ENCODE measurements around the gene RUSC1.

Gene RUSC1, protein sequence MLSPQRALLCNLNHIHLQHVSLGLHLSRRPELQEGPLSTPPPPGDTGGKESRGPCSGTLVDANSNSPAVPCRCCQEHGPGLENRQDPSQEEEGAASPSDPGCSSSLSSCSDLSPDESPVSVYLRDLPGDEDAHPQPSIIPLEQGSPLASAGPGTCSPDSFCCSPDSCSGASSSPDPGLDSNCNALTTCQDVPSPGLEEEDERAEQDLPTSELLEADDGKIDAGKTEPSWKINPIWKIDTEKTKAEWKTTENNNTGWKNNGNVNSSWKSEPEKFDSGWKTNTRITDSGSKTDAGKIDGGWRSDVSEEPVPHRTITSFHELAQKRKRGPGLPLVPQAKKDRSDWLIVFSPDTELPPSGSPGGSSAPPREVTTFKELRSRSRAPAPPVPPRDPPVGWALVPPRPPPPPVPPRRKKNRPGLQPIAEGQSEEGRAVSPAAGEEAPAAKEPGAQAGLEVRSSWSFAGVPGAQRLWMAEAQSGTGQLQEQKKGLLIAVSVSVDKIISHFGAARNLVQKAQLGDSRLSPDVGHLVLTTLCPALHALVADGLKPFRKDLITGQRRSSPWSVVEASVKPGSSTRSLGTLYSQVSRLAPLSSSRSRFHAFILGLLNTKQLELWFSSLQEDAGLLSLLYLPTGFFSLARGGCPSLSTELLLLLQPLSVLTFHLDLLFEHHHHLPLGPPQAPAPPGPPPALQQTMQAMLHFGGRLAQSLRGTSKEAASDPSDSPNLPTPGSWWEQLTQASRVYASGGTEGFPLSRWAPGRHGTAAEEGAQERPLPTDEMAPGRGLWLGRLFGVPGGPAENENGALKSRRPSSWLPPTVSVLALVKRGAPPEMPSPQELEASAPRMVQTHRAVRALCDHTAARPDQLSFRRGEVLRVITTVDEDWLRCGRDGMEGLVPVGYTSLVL

DNA sequence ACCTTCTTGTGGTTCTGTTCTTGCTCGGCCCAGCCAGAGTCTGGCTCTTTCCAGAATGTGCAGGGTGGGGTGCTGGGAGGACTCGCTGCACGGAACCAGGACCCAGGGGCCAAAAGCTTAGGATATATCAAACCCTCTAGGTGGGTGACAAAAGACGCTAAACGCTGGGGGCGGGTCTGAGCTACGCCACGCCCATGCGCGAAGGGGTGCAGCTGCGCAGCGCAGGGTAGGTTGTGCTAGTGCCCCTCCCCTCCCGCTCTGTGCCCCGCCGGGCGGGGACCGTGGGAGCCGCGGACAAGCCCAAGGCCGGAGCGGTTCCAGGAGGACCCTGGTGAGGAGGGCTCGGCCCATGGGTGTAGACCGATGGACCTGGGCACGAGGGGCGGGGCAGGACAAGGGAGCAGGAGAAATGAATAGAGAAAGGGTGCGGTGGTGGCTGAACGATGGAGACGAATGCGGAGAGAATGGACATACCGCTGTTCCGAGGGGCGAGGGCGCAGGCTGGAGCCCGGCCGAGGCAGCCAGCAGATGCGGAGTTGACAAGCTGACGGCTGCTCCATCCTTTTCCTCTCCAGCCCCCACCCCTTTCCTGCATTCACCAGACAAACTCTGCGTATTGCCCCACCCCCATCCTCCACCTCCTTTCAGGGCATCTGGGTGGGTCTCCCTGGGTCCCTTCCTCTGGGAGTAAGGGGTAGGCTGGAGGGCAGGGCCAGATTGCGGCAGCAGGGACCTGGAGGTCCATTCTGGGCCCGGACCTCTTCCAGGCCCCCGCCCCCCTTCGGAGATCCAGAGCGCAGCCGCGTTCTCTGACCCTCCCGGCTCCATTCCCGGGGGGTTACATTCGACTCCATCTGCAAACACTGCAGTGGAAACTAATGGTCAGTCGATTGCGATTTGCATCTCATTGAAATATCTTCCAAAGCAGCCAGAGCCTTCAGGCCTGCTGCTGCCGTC is at the start of gene RUSC1:
TSS of gene RUSC1 (plus strand) at position 234 of the 957 bp plus-strand sequence. CDS start 880 bp downstream, outside the sequence.
- TF ChIP-seq POLR2A (IDR thresholded peaks at IDR 0.05; ENCODE audit: low read depth, low read length) = peak; percentile 24; the same call in 1 of the 2 replicates

DNA sequence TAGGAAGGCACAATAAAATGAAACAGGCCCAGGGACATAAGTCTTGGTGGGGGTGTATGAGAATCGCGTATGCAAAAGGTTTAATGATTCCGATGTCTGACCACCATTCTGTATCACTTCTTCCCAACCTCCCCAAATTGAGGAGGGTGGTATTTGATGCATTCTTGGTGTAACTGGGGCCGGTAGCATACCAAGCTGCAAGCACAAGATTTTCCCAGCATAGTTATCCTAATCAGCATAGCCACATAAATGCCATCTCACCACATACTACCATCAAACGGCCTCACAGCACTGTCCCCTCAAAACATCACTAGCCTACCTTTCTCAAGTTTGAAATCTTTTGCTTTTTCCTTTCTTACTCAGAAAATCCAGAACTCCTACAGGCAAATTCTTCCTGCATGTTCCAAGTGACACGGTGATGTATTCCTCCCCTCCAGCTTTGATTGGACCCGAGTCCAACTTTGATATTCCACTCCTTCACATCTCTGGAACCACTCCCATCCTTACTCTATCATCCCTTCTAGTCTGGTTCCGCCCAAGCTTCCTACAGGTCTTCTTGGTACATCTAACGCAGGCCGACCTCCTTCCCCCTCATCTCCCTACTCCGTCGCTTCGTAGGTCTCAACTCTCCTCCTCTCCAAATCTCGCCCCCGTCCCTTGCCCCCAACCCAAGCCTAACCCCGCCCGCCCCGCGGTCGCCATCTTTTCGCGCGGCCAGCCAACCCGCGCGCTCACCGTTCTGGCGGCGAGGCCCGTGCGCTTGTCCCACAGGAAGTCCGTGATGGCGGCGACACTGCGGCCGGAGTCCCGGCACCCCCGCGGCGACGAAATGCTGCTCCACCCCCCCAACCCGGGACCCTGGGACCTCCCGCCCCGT is 48.0 kb upstream of the RUSC1 start:
- peak; percentile 35; the same call in 1 of the 2 replicates for TF ChIP-seq POLR2A (IDR thresholded peaks at IDR 0.05; ENCODE audit: low read depth, low read length)
- peak; percentile 74 for DNase-seq (ENCODE audit: insufficient read length, low spot score)
- FAIRE-seq = no peak

More for the DNA sequence above, at the start of gene RUSC1:
- DNase-seq (ENCODE audit: insufficient read length, low spot score) = no peak
- FAIRE-seq = no peak

DNA sequence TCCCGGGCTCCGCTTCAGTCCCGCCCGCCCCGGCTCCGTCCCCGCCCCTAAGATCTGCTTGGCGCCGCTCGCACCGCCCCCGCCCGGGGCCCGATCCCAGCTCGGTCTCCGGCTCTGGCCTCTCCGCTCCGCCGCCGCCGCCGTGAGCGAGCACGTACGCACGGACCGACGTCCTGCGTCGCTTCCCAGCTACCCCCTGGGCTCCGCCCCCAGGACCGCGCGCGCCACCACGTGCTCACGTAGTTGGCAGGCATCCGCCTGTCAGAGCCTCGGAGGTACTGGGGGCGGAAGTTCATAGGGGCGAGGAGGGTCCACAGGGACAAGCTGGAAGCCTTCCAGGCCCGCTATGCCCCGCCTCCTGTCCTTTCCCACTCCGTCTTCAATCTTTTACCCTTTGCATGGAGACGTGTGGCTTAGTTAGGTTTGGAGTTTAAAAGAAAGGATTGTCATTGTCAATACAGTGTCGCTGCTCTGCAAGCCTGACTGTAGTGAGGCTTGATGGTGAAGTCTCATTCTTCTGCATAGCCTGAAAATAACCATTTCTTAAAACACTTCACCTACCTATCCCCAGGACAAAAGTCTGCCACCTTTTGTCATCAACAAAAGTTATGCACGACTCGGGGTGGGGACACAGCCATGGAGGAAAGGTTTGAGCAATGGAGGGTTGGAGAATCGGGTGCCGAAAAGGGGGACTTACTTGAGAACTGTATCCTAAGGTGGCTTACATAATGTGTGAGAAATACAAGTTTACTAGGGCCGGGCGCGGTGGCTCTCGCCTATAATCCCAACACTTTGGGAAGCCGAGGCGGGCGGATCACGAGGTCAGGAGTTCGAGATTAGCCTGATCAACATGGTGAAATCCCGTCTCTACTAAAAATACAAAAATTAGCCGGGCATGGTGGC is 47.1 kb upstream of the RUSC1 start, which contains the start of gene CLK2:
TSS of gene CLK2 (minus strand) at position 162 of the 903 bp plus-strand sequence. CDS start 2,527 bp downstream, outside the sequence.
- DNase-seq (ENCODE audit: insufficient read length, low spot score) (peak; percentile 92), FAIRE-seq (no peak)
- TF ChIP-seq POLR2A (IDR thresholded peaks at IDR 0.05; ENCODE audit: low read depth, low read length) = peak; percentile 72

DNA sequence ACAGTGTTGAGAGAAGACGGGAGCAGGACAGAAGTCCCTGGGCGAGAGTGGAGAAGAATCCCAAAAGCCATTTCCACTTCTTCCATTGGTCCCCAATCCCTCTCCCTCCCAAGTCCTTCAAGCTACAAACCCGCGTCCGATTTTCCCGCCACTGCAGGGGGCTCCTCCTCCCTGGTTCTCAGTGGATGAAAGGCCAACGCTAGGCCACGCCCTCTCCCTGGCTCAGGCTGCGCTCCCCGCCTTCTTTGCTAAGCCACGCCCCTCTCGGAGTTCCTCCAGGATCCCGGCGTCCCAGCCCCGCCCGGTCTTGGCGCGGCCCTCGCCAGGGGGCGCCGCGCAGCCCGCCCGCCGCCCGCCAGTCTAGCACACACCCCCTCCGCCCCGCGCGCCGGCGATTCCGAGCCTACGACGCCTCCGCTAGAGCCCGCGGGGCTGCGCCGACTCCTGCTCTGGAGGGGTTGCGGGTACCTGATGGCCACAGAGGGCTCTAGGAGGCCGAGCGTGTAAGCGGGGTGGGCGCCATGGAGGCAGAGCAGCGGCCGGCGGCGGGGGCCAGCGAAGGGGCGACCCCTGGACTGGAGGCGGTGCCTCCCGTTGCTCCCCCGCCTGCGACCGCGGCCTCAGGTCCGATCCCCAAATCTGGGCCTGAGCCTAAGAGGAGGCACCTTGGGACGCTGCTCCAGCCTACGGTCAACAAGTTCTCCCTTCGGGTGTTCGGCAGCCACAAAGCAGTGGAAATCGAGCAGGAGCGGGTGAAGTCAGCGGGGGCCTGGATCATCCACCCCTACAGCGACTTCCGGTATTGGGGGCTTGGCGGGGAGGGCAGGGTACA is 43.4 kb upstream of the RUSC1 start, which contains the start of gene HCN3:
TSS of gene HCN3 (plus strand) at position 394 of the 832 bp plus-strand sequence. CDS start at position 522, 128 bp downstream.
- FAIRE-seq = no peak
- TF ChIP-seq POLR2A (IDR thresholded peaks at IDR 0.05; ENCODE audit: low read depth, low read length) = peak; percentile 28; the same call in 1 of the 2 replicates
- peak; percentile 97 for DNase-seq (ENCODE audit: insufficient read length, low spot score)

DNA sequence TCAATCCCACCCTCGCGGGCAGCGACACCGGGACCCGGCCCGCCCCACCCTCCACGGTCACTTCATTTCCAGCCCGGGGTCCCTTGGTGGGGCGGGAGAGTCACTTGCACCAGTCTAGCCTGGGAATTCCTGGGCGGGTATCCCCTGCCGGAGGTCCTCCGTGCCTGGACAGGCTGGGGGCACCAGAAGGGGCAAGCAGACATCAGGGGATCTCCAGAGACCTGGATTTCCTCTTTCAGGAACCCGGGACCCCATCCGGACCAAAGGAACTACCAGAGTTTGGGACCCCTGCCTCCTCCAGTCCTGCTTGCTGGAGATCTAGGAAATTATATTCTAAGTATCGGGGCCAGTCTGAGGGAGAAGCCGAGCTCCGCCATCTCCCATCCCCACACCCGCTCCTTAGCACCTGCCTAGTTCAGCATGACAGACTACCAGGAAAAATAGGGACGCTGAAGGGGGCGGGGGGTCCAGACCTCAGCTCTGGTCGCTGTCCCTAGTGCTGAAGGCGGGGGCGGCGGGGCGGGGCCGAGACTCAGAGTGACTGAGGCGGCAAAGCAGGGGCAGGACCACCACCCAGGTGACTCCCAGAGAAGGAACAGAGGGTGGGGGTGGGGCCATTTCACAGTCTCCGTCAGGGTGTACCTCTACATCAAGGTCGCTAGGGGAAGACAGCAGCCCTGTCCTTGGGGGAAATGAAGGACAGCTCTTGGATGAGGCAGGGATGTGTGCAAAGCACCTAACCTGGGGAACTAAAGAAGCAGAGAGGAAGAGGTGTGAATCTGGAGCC is 42.6 kb upstream of the RUSC1 start:
- no peak for TF ChIP-seq POLR2A (IDR thresholded peaks at IDR 0.05; ENCODE audit: low read depth, low read length)
- no peak for FAIRE-seq
- peak; percentile 35 for DNase-seq (ENCODE audit: insufficient read length, low spot score)

DNA sequence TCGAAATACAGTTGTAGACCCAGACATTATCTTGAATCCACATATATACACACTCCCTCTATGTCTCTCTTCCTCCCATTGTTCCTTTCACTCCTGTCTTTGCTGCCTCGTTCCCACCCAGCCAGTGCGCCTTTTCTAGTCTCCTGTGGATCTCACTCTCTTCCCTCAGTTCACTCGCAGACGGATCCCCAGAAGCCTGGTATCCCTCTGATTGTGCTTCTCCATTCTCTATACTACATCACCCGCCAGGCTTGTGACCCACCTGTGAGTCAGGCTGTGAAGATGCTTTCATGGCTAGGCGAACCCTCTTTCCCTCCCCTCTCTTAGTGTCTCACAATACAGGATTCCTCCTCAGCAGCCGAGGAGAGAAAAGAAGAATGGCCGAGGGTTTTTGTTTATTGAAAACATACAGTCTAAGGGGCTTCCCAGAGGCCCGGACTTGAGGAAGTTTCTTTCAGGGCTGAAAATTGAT is 42.0 kb upstream of the RUSC1 start:
- no peak for TF ChIP-seq POLR2A (IDR thresholded peaks at IDR 0.05; ENCODE audit: low read depth, low read length)
- FAIRE-seq = no peak
- DNase-seq (ENCODE audit: insufficient read length, low spot score) = no peak

DNA sequence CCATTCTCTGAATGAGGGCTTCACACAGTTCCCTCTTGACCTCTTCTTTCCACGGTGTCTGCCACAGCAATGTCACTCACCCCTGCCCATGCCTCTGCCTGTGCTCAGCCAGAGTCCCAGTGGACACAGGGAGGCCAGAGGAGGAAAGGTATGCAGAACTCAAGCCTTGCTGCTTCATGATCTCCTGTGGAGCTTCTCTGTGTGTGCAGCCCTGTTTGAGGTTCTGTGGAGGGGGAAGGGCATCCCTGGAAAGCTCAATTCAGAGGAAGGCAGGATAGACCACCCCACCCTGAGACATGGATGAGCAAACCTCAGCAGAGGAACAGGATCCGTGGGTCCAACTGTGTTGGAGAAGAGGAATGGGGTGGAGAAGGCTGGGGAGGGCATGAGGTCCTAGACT is 41.4 kb upstream of the RUSC1 start:
- DNase-seq (ENCODE audit: insufficient read length, low spot score) = no peak
- TF ChIP-seq POLR2A (IDR thresholded peaks at IDR 0.05; ENCODE audit: low read depth, low read length) = no peak
- no peak for FAIRE-seq

DNA sequence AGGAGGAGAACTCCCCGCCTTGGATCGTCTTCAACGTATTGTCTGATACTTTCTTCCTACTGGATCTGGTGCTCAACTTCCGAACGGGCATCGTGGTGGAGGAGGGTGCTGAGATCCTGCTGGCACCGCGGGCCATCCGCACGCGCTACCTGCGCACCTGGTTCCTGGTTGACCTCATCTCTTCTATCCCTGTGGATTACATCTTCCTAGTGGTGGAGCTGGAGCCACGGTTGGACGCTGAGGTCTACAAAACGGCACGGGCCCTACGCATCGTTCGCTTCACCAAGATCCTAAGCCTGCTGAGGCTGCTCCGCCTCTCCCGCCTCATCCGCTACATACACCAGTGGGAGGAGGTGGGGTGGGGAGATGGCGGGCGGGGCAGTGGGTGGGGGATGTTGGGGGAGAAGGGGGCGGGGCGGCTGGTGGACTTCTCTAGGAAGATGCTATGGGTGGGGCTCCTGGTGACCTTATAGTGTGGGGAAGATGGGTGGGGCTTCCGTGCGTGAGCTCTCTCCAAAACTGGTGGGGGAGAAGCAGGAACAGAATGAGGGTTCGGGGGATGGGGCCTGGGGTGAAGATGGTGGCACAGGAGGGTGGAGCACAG is 38.1 kb upstream of the RUSC1 start:
- FAIRE-seq (no peak), DNase-seq (ENCODE audit: insufficient read length, low spot score) (no peak)
- TF ChIP-seq POLR2A (IDR thresholded peaks at IDR 0.05; ENCODE audit: low read depth, low read length) = no peak

DNA sequence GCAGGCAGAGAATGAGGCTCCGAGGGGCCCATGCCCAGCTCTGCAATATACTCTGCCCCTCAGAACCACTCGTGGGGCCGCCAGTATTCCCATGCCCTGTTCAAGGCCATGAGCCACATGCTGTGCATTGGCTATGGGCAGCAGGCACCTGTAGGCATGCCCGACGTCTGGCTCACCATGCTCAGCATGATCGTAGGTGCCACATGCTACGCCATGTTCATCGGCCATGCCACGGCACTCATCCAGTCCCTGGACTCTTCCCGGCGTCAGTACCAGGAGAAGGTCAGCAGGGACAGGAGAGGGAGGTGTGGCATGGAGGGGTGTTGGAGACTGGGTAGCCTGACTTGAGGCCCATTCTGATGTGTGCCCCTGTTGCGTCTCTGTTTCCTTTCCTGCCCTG is 36.2 kb upstream of the RUSC1 start:
- FAIRE-seq = no peak
- TF ChIP-seq POLR2A (IDR thresholded peaks at IDR 0.05; ENCODE audit: low read depth, low read length) = no peak
- no peak for DNase-seq (ENCODE audit: insufficient read length, low spot score)
